Liver (tissue), 9 donors: Measurements from ENCODE around the gene ID4. TPM values are rescaled to one million over a fixed set of nuclear protein-coding genes. Genes with fewer than 3 reads are reported as not detected.

Experiments used
- DNase-seq: peaks from one replicate; pipeline ENCODE4 v3.0.0-alpha.2; 2017; ENCODE audit warnings: low spot score
- H3K27ac ChIP-seq, 2 donors: one replicate each; pipeline ENCODE4 v1.7.0; 2013; ENCODE audit warnings: inconsistent platforms in 2 of 2, low read length in 2 of 2, control low read depth in 1 of 2, low read depth in 1 of 2, mild to moderate bottlenecking in 1 of 2
- H3K27me3 ChIP-seq, 4 donors: one replicate each; pipeline versions ENCODE4 v1.6.1 to v1.7.0; 2013; ENCODE audit warnings: low read length in 3 of 4, inconsistent platforms in 1 of 4, mild to moderate bottlenecking in 1 of 4, moderate library complexity in 1 of 4; ENCODE audit not compliant: control insufficient read depth in 4 of 4, insufficient read depth in 4 of 4
- H3K36me3 ChIP-seq, 4 donors: one replicate each; pipeline versions ENCODE4 v1.6.1 to v1.7.0; 2013; ENCODE audit warnings: low read length in 3 of 4, mild to moderate bottlenecking in 3 of 4, low read depth in 1 of 4, moderate library complexity in 1 of 4; ENCODE audit not compliant: control insufficient read depth in 4 of 4, insufficient read depth in 3 of 4
- H3K4me1 ChIP-seq, 4 donors: one replicate each; pipeline versions ENCODE4 v1.6.1 to v1.7.0; 2013; ENCODE audit warnings: low read length in 3 of 4, mild to moderate bottlenecking in 3 of 4, moderate library complexity in 1 of 4; ENCODE audit not compliant: control insufficient read depth in 4 of 4, insufficient read depth in 4 of 4
- H3K4me3 ChIP-seq, 3 donors: one replicate each; pipeline versions ENCODE4 v1.6.1 to v1.7.0; 2013; ENCODE audit warnings: low read length in 3 of 3, control low read depth in 1 of 3, low read depth in 1 of 3, mild to moderate bottlenecking in 1 of 3
- H3K9ac ChIP-seq, 2 donors: one replicate each; pipeline ENCODE4 v1.7.0; 2013; ENCODE audit warnings: low read length in 2 of 2, mild to moderate bottlenecking in 2 of 2, moderate library complexity in 2 of 2, control low read depth in 1 of 2, low read depth in 1 of 2
- H3K9me3 ChIP-seq, 4 donors: one replicate each; pipeline versions ENCODE4 v1.6.1 to v1.7.0; 2013; ENCODE audit warnings: low read length in 3 of 4; ENCODE audit not compliant: control insufficient read depth in 4 of 4
- EGR1 ChIP-seq, 2 donors: IDR thresholded peaks; 2 replicates each; pipeline ENCODE4 v1.6.1; 2016 to 2018; ENCODE audit warnings: antibody characterized with exemption in 2 of 2, low read depth in 2 of 2
- FOXA1 ChIP-seq: IDR thresholded peaks from 2 replicates; pipeline ENCODE4 v1.6.1; 2016; ENCODE audit warnings: antibody characterized with exemption
- FOXA2 ChIP-seq: IDR thresholded peaks from 2 replicates; pipeline ENCODE4 v1.6.1; 2016; ENCODE audit warnings: antibody characterized with exemption
- GABPA ChIP-seq, 2 donors: IDR thresholded peaks in 1 of 2; conservative IDR thresholded peaks in 1 of 2; 2 replicates each; pipeline ENCODE4 v1.6.1; 2016; ENCODE audit warnings: antibody characterized with exemption in 2 of 2, mild to moderate bottlenecking in 1 of 2, moderate library complexity in 1 of 2
- HNF4A ChIP-seq, 2 donors: conservative IDR thresholded peaks; 2 replicates each; pipeline ENCODE4 v1.6.1; 2016; ENCODE audit warnings: antibody characterized with exemption in 2 of 2, mild to moderate bottlenecking in 2 of 2
- HNF4G ChIP-seq: IDR thresholded peaks from 2 replicates; pipeline ENCODE4 v1.6.1; 2016; ENCODE audit warnings: antibody characterized with exemption
- JUND ChIP-seq, 2 donors: IDR thresholded peaks; 2 replicates each; pipeline ENCODE4 v1.6.1; 2016; ENCODE audit warnings: antibody characterized with exemption in 2 of 2
- NR2F2 ChIP-seq: IDR thresholded peaks from 2 replicates; pipeline ENCODE4 v1.6.1; 2016; ENCODE audit warnings: antibody characterized with exemption
- RAD21 ChIP-seq, 2 donors: IDR thresholded peaks; 2 replicates each; pipeline ENCODE4 v1.6.1; 2016; ENCODE audit warnings: antibody characterized with exemption in 2 of 2, mild to moderate bottlenecking in 2 of 2
- RXRA ChIP-seq, 2 donors: IDR thresholded peaks; 2 replicates each; pipeline ENCODE4 v1.6.1; 2017 to 2018; ENCODE audit warnings: antibody characterized with exemption in 2 of 2, mild to moderate bottlenecking in 1 of 2
- SP1 ChIP-seq: IDR thresholded peaks from 2 replicates; pipeline ENCODE4 v1.6.1; 2018; ENCODE audit warnings: antibody characterized with exemption, mild to moderate bottlenecking
- TAF1 ChIP-seq: conservative IDR thresholded peaks from 2 replicates; pipeline ENCODE4 v1.6.1; 2016; ENCODE audit warnings: antibody characterized with exemption, mild to moderate bottlenecking
- YY1 ChIP-seq: IDR thresholded peaks from 2 replicates; pipeline ENCODE4 v1.6.1; 2016; ENCODE audit warnings: antibody characterized with exemption, mild to moderate bottlenecking
- WGBS: extraction: QIAGEN DNeasy Blood & Tissue Kit; methylation state at CpG from one replicate; pipeline ENCODE4 v1.1.7; 2013; 5-methylcytosine and 5-hydroxymethylcytosine counted together
- polyA plus RNA-seq, 2 donors: library from polyadenylated mRNA; stranded (reverse) in 1 of 2; unstranded in 1 of 2; fragments of 200-250 nt in 1 of 2; fragments of >200 nt in 1 of 2; fragmentation: Nextera tagmentation in 1 of 2; extraction: Ambion mirVana in 1 of 2; gene quantifications; one replicate each; pipeline versions ENCODE4 v1.2.1 to v1.2.3, GENCODE V29; 2013 to 2015
- total RNA-seq, 2 donors: library from RNA; depleted of rRNA; stranded (reverse); fragments of >200 nt; gene quantifications; one replicate each; pipeline ENCODE4 v1.2.3, GENCODE V29; 2014
- TF ChIP-seq, protein P1 (sequence below): fragments of 150-350 bp; IDR thresholded peaks from 2 replicates; pipeline ENCODE4 v1.5.1; 2017; ENCODE audit warnings: improper control_type of control experiment, low read depth, low read length; ENCODE audit not compliant: missing input control
- TF ChIP-seq, protein P2 (sequence below): IDR thresholded peaks from 2 replicates; pipeline ENCODE4 v1.6.1; 2016; ENCODE audit warnings: antibody characterized with exemption
- TF ChIP-seq, protein P3 (sequence below): IDR thresholded peaks from 2 replicates; pipeline ENCODE4 v1.6.1; 2016; ENCODE audit warnings: antibody characterized with exemption
- TF ChIP-seq, protein P4 (sequence below): IDR thresholded peaks from 2 replicates; pipeline ENCODE4 v1.6.1; 2016; ENCODE audit warnings: antibody characterized with exemption
- TF ChIP-seq, protein P5 (sequence below): IDR thresholded peaks from 2 replicates; pipeline ENCODE4 v1.6.1; 2016; ENCODE audit warnings: antibody characterized with exemption, mild to moderate bottlenecking
- donor health status: healthy.
- donor health status: healthy.
- donor health status: healthy.
- donor health status: healthy.
- donor health status: healthy.

Gene ID4
- total and polyA plus RNA-seq, 4 donors: 0.38 to 3.7 (median 1.2) TPM

DNA sequence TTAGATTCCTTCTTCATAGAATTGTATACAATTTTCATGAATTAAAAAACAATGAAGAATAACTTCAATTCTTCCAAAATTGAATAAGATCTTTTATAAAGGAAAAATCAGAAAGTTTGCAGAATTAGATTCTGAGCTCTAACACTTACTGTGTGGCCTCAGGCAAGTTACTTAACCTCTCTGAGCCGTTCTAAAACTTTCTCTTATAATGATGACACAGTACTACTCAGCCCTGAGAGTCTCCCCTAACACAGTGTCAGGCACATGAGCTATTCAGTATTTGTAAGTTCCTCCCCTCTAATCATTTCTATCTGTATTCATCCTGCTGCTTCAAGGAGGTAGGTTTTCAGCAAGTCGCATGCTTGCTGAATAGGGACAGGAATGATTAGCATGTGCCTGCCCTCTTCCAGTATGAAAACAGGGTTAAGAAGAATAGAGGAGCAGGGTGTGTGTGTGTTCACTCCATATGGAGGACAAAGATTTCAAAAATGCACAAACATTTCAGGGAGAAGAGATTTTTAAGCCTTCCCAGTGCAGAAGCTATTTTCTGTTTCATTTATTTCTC is 11.4 kb downstream of the ID4 start (continued):
- no peak for TF ChIP-seq TAF1
- TF ChIP-seq FOXA1: no peak
- no peak for TF ChIP-seq GABPA (IDR thresholded peaks at IDR 0.05 in 1 of 2, conservative IDR thresholded peaks at IDR 0.05 in 1 of 2)

DNA sequence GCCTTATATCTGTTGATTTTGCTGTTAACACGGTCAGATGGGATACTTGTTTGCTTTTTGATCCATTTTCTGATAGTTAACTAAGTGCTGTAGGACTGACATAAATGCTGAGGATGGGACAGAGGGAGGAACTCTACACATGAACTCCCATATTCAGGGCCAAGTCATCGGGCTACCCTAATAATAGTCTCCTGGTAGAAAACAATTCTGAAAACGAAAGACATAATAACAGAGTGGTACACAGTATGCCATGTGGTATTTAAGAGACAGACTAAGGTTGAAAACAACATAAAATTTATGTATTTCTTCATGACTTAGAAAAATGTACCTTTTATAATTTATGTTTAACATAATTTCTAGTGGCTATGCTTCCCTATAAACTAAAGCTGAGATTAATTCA is 12.0 kb downstream of the ID4 start:
- no peak overlapping the region for H3K27ac ChIP-seq
- no peaks in the 10 kb centered on the region for H3K36me3 ChIP-seq
- H3K27me3 ChIP-seq: peaks cover 0 to 10% (median 0%) of the 10 kb centered on the region in 4 donors
- WGBS: 60% methylated on average over 3 of the region's 3 CpGs
- H3K9ac ChIP-seq: no peak overlapping the region
- no peak overlapping the region for H3K4me3 ChIP-seq
- no peaks in the 10 kb centered on the region for H3K4me1 ChIP-seq
- TF ChIP-seq NR2F2 (no peak), RAD21 (IDR thresholded peaks at IDR 0.05) (no peak)
- no peak for DNase-seq
- no peaks in the 10 kb centered on the region for H3K9me3 ChIP-seq

DNA sequence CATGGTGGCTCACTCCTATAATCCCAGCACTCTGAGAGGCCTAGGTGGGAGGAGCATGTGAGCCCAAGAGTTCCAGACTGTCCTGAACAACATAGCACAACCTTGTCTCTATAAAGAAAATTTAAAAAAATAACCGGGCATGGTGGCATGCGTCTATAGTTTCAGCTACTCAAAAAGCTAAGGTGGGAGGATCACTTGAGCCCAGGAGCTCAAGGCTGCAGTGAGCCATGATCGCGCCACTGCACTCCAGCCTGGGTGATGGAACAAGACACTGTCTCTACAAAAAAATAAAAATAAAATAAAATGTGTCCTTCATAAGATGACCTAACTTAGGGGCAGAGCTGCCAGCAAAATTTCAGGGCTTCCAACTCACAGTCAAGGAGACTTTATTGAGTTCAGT is 12.6 kb downstream of the ID4 start:
- H3K9ac ChIP-seq: no peak overlapping the region
- no peak for DNase-seq
- no peak for TF ChIP-seq TAF1
- no peak for TF ChIP-seq SP1
- TF ChIP-seq FOXA2: no peak
- TF ChIP-seq, protein P1, sequence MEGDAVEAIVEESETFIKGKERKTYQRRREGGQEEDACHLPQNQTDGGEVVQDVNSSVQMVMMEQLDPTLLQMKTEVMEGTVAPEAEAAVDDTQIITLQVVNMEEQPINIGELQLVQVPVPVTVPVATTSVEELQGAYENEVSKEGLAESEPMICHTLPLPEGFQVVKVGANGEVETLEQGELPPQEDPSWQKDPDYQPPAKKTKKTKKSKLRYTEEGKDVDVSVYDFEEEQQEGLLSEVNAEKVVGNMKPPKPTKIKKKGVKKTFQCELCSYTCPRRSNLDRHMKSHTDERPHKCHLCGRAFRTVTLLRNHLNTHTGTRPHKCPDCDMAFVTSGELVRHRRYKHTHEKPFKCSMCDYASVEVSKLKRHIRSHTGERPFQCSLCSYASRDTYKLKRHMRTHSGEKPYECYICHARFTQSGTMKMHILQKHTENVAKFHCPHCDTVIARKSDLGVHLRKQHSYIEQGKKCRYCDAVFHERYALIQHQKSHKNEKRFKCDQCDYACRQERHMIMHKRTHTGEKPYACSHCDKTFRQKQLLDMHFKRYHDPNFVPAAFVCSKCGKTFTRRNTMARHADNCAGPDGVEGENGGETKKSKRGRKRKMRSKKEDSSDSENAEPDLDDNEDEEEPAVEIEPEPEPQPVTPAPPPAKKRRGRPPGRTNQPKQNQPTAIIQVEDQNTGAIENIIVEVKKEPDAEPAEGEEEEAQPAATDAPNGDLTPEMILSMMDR: no peak
- TF ChIP-seq, protein P2, sequence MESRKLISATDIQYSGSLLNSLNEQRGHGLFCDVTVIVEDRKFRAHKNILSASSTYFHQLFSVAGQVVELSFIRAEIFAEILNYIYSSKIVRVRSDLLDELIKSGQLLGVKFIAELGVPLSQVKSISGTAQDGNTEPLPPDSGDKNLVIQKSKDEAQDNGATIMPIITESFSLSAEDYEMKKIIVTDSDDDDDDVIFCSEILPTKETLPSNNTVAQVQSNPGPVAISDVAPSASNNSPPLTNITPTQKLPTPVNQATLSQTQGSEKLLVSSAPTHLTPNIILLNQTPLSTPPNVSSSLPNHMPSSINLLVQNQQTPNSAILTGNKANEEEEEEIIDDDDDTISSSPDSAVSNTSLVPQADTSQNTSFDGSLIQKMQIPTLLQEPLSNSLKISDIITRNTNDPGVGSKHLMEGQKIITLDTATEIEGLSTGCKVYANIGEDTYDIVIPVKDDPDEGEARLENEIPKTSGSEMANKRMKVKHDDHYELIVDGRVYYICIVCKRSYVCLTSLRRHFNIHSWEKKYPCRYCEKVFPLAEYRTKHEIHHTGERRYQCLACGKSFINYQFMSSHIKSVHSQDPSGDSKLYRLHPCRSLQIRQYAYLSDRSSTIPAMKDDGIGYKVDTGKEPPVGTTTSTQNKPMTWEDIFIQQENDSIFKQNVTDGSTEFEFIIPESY: no peak
- TF ChIP-seq HNF4G: no peak
- no peak for TF ChIP-seq RAD21 (IDR thresholded peaks at IDR 0.05)
- no peak for TF ChIP-seq GABPA (IDR thresholded peaks at IDR 0.05 in 1 of 2, conservative IDR thresholded peaks at IDR 0.05 in 1 of 2)
- TF ChIP-seq HNF4A (conservative IDR thresholded peaks at IDR 0.05): no peak
- TF ChIP-seq NR2F2: no peak
- no peak for TF ChIP-seq JUND (IDR thresholded peaks at IDR 0.05)
- TF ChIP-seq, protein P3, sequence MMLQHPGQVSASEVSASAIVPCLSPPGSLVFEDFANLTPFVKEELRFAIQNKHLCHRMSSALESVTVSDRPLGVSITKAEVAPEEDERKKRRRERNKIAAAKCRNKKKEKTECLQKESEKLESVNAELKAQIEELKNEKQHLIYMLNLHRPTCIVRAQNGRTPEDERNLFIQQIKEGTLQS: no peak
- TF ChIP-seq YY1: no peak
- TF ChIP-seq EGR1 (IDR thresholded peaks at IDR 0.05; ENCODE audit: low read depth in 2 of 2): no peak
- TF ChIP-seq RXRA (IDR thresholded peaks at IDR 0.05): no peak
- TF ChIP-seq, protein P4, sequence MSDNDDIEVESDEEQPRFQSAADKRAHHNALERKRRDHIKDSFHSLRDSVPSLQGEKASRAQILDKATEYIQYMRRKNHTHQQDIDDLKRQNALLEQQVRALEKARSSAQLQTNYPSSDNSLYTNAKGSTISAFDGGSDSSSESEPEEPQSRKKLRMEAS: no peak
- TF ChIP-seq, protein P5, sequence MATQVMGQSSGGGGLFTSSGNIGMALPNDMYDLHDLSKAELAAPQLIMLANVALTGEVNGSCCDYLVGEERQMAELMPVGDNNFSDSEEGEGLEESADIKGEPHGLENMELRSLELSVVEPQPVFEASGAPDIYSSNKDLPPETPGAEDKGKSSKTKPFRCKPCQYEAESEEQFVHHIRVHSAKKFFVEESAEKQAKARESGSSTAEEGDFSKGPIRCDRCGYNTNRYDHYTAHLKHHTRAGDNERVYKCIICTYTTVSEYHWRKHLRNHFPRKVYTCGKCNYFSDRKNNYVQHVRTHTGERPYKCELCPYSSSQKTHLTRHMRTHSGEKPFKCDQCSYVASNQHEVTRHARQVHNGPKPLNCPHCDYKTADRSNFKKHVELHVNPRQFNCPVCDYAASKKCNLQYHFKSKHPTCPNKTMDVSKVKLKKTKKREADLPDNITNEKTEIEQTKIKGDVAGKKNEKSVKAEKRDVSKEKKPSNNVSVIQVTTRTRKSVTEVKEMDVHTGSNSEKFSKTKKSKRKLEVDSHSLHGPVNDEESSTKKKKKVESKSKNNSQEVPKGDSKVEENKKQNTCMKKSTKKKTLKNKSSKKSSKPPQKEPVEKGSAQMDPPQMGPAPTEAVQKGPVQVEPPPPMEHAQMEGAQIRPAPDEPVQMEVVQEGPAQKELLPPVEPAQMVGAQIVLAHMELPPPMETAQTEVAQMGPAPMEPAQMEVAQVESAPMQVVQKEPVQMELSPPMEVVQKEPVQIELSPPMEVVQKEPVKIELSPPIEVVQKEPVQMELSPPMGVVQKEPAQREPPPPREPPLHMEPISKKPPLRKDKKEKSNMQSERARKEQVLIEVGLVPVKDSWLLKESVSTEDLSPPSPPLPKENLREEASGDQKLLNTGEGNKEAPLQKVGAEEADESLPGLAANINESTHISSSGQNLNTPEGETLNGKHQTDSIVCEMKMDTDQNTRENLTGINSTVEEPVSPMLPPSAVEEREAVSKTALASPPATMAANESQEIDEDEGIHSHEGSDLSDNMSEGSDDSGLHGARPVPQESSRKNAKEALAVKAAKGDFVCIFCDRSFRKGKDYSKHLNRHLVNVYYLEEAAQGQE: no peak
- TF ChIP-seq FOXA1: no peak
- no peaks in the 10 kb centered on the region for H3K9me3 ChIP-seq
- no peak overlapping the region for H3K27ac ChIP-seq
- 93% methylated on average over 4 of the region's 4 CpGs for WGBS
- H3K4me3 ChIP-seq: no peak overlapping the region
- H3K36me3 ChIP-seq: no peaks in the 10 kb centered on the region
- peaks cover 0 to 5% (median 0%) of the 10 kb centered on the region in 4 donors for H3K27me3 ChIP-seq
- no peaks in the 10 kb centered on the region for H3K4me1 ChIP-seq
